GM12872 (cell line): Measurements from ENCODE around the gene SP3.

Experiments used
- TF ChIP-seq, protein P1 (sequence below): IDR thresholded peaks from 3 replicates; pipeline ENCODE4 v1.5.1; 2011; ENCODE audit warnings: low read depth, mild to moderate bottlenecking, low read length, moderate library complexity; ENCODE audit not compliant: insufficient read depth

SP3 gene

DNA sequence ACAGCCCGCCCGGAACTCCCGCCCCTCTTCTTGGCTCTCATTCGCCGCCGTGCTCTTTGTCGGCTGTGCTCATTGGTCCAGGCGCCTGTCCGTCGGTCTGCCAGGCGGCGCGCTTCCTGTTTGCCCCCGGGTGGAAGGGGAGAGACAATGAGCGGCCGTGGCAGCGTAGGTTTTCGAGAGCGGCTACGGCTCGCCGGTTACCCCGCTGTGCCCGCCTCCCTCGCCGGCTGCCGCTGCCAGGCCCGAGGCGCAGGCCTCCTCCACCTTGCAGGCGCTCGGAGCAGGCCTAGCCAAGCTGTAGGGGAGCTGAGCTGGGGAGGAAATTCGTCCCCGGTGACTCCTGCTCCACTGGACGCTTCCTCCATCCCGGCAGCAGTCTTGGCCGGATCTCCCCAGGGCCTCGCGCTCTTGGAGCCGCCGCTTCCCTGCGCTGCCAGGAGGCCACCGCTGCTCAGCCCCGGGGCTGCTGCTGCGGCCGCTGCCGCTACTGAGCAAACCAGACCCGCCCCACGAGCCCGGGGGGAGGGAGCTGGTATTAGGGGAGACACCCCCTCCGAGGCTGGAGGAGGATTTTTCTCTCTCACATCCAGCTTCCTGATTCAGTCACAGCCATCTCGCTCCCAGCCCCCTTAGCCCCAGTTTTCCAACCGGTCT lies at the start of gene SP3:
Gene SP3 (minus strand): TSS at position 2 of the 654 bp plus-strand sequence. CDS start 202 bp downstream, outside the sequence.
- TF ChIP-seq, protein P1, sequence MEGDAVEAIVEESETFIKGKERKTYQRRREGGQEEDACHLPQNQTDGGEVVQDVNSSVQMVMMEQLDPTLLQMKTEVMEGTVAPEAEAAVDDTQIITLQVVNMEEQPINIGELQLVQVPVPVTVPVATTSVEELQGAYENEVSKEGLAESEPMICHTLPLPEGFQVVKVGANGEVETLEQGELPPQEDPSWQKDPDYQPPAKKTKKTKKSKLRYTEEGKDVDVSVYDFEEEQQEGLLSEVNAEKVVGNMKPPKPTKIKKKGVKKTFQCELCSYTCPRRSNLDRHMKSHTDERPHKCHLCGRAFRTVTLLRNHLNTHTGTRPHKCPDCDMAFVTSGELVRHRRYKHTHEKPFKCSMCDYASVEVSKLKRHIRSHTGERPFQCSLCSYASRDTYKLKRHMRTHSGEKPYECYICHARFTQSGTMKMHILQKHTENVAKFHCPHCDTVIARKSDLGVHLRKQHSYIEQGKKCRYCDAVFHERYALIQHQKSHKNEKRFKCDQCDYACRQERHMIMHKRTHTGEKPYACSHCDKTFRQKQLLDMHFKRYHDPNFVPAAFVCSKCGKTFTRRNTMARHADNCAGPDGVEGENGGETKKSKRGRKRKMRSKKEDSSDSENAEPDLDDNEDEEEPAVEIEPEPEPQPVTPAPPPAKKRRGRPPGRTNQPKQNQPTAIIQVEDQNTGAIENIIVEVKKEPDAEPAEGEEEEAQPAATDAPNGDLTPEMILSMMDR: no peak

DNA sequence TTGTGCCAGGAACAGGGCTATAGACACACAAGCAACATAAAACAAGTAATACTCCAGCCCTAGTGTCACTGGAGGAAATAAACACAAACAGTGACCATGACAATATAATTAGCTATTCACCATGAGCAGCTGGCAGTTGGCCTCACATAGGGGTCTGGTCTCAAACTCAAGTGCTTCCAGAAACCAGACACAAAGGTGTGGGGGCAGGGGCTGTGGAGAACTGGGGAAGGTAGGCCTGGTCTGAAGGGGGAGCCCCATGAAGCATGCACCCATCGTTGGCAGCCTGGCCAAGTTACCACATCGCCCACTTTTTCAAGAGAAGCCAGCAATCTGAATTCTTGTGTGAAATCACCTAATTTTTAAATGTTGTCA lies 49.5 kb upstream of the SP3 start:
- TF ChIP-seq, protein P1: no peak

DNA sequence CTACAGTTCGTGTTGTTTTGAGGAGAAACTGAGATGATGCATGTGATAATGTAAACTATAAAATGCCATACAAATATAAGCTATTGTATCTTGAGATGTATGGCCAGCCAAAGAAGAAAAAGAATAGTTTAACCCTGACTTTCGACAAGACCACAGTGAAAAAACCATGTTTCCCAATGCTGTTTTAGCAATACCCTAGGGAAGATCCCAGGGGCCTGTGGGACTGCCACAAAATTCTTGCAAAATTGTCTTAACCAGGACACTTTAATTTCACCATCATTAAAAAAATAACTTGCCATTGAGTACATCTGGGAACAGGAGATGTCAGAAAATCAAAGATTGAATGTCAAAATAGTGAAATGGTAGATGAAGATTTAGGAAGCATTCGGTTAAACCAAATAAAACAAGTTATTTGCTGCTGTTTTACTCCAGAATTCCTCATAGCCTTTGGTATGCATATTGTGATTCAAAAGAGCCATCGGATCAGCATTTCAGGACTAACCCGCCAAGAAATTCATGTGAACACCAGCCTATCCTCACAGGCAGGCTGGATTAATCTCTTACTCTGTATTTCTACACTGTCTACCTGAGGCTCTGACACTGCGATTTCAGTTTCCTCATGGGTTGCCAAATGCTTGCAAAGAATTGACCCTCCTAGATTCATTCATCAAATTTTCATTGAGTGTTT lies 49.0 kb upstream of the SP3 start:
- TF ChIP-seq, protein P1: no peak

DNA sequence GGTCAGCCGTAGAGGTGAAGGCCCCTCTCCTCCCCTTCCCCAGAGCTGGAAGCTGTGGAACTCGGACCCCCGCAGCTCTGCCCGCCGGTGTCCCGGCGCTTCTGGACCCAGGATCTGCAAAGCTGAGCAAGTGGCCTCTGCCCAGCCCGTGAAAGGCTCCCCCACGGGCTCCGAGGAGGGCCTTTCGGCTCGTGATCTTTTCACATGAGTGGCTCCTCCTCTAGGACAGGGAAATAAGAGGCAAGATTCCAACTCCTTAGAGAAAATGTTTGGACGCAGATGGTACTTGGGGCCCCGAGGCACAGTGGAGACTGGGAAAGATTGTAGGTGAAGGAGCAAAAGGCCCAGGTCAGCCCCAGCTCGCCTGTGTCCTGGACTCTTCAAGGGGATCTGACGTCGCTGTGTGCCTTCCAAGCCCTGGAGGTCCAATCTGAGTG lies 48.2 kb upstream of the SP3 start:
- TF ChIP-seq, protein P1: no peak

DNA sequence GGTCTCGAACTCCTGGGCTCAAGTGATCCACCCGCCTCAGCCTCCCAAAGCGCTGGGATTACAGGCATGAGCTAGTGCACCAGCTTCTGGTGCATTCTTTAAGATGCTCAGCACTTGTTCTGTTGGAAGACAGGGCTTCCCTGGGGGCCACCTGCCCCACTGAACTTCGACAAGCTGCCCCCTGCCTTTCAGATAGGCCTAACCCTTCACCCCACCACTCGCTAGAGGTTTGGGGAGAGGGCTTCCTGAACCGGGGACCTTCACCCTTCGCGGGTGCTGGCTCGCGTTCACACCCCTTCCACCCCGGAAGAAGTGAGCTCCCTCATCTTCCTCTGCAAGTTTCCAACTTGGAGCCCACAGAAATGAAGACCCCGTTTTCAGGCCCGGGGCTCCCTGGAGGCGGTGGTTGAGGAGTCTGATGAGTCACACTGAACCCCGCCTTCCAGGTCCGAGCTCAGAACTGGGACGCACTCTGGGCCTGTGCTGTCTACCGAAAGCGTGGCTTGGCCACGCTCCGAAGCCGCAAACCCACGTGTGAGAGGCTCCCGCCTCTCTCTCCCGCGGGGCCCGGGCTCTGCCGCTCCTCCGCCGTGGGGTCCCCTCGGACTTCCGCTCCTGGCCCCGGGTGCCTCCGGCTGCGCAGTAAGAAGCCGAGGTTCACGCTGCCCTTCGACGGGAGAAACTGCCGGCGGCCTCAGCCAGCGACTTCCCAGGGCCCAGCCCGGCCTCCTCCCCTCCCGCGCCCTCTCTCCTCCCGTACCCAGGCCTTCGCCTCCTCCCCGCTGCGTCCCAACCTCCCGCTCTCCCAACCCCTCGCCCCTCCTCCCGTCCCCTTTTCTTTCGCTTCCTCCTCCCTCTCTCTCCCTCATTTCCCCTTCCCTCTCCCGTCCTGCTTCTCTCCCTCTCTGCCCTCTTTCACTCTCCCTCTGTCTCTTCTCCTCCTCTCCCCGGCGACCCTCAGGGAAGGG lies 47.5 kb upstream of the SP3 start:
- TF ChIP-seq, protein P1: no peak

DNA sequence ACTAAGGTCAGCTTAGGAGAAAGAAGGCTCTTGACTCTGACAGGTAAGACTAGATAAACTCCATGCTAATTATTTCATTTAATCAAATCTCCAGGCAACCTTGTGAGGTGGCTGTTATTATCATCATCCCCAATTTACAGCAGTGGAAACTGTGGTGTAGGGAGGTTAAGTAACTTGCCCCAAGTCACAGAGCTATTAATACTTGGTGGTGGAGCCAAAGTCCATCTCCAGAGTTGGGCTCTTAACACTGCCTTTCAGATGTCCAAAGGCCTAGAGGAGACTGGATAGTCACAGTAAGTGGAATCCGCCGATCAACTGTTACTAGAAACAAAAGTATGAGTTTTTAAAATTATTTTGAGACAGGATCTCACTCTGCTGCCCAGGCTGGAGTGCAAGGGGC lies 46.6 kb upstream of the SP3 start:
- TF ChIP-seq, protein P1: no peak

DNA sequence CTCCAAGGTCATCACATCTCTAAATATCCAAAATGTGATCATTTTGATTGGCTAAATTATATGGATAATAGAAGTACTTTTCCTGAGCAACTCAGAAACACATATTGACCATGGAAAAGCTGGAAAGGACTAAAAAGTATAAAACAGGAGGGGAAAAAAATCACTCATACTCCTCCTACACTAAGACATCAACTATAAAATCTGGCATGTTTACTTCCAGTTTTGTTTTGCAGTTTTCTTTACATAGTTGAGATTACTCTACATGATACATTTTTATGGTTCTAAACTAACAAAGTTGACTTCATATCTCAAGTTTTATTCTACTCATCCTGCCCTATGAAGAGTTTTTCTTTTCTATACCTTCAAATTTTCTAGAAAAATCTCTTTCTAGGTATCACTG lies 46.0 kb upstream of the SP3 start:
- TF ChIP-seq, protein P1: no peak
